GM19099 (cell line): ENCODE measurements around the gene INAFM1.

Experiments used
- POLR2A ChIP-seq: IDR thresholded peaks from 3 replicates; pipeline ENCODE4 v1.6.1; 2011; ENCODE audit warnings: low read depth; ENCODE audit not compliant: insufficient read length; ENCODE audit errors: extremely low read depth

Gene INAFM1

GRCh38 chr19:47274891-47275761 lies 441 bp downstream of the INAFM1 start:
- no peak for TF ChIP-seq POLR2A

GRCh38 chr19:47275791-47276461 lies 1.2 kb downstream of the INAFM1 start:
- no peak for TF ChIP-seq POLR2A

GRCh38 chr19:47280183-47280797 lies 5.6 kb downstream of the INAFM1 start:
- no peak for TF ChIP-seq POLR2A

- TF ChIP-seq POLR2A: no peak
Measured at GRCh38 chr19:47283405-47284059, 8.8 kb downstream of the INAFM1 start.

- no peak for TF ChIP-seq POLR2A
Measured at GRCh38 chr19:47284324-47284899, 9.7 kb downstream of the INAFM1 start.

GRCh38 chr19:47296036-47296435 lies 21.4 kb downstream of the INAFM1 start:
- TF ChIP-seq POLR2A: no peak

GRCh38 chr19:47302249-47302648 lies 27.6 kb downstream of the INAFM1 start:
- TF ChIP-seq POLR2A: no peak

GRCh38 chr19:47303966-47304365 lies 29.3 kb downstream of the INAFM1 start:
- TF ChIP-seq POLR2A: no peak

- TF ChIP-seq POLR2A: no peak
Measured at GRCh38 chr19:47305309-47305751, 30.6 kb downstream of the INAFM1 start.

- TF ChIP-seq POLR2A: no peak
Measured at GRCh38 chr19:47306303-47306702, 31.6 kb downstream of the INAFM1 start.

GRCh38 chr19:47309038-47309437 lies 34.4 kb downstream of the INAFM1 start:
- no peak for TF ChIP-seq POLR2A

GRCh38 chr19:47309608-47310007 lies 34.9 kb downstream of the INAFM1 start, which contains the start of gene C5AR1:
TSS of gene C5AR1 (plus strand) at chr19:47309861. CDS start at chr19:47309896, 35 bp downstream.
- no peak for TF ChIP-seq POLR2A

GRCh38 chr19:47310323-47310722 lies 35.6 kb downstream of the INAFM1 start:
- TF ChIP-seq POLR2A: no peak

- no peak for TF ChIP-seq POLR2A
Measured at GRCh38 chr19:47310819-47311218, 36.1 kb downstream of the INAFM1 start.

GRCh38 chr19:47312366-47313006 lies 37.8 kb downstream of the INAFM1 start:
- no peak for TF ChIP-seq POLR2A

- TF ChIP-seq POLR2A: no peak
Measured at GRCh38 chr19:47313754-47314295, 39.1 kb downstream of the INAFM1 start.
